ENCODE results near the gene LRFN3.
A peak's percentile ranks its signal among the peaks of the same experiment; 100 is the strongest.

Gene LRFN3

DNA sequence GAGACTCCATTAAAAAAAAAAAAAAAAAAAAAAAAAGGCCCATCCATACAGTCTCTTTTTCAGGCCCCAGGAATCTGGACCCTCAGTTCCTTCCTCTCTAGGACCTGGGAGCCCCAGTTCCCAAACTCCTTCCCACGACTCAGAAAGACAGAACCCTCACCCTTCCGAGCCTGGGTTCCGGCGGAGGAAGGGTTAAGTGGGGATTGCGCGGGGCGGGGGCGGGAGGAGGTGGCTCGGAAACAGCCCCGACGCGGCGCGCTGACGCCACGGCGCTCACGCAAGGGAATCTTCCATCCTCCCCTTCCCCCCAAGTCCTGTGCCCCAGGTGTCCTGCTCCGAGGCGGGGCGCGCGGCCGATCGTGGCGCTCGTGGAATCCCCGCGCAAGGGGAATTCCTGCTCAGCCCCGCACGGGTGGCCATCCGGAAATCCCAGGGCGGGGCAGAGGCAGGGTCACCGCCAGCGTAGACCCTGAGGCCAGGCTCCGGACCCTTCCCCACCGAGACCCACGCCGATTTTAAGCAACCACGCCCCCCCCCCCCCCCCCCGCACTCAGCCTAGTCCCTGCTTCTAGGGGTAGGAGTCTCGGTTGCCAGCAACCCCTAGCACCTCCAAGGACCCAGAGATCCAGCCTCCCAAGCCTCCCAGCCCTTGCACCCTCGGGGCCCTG is 36.5 kb upstream of the LRFN3 start:
- no peaks in the 10 kb centered on the region for H3K27me3 ChIP-seq (ENCODE audit: control insufficient read depth, insufficient read depth, low read length)
- peak overlapping the region; percentile 93 for H3K4me3 ChIP-seq (ENCODE audit: low read length)
- H3K4me1 ChIP-seq (ENCODE audit: control insufficient read depth, insufficient read depth, low read length), result peaks cover 45% of the 10 kb centered on the region
- H3K9me3 ChIP-seq (replicated peaks; ENCODE audit: low read length), result no peaks in the 10 kb centered on the region
- peak overlapping the region; percentile 90 for H3K9ac ChIP-seq (ENCODE audit: low read depth, low read length)
- H3K4me2 ChIP-seq (ENCODE audit: low read length), result peak overlapping the region; percentile 99
- peaks cover 17% of the 10 kb centered on the region for H3K36me3 ChIP-seq (ENCODE audit: insufficient read depth, low read length)

DNA sequence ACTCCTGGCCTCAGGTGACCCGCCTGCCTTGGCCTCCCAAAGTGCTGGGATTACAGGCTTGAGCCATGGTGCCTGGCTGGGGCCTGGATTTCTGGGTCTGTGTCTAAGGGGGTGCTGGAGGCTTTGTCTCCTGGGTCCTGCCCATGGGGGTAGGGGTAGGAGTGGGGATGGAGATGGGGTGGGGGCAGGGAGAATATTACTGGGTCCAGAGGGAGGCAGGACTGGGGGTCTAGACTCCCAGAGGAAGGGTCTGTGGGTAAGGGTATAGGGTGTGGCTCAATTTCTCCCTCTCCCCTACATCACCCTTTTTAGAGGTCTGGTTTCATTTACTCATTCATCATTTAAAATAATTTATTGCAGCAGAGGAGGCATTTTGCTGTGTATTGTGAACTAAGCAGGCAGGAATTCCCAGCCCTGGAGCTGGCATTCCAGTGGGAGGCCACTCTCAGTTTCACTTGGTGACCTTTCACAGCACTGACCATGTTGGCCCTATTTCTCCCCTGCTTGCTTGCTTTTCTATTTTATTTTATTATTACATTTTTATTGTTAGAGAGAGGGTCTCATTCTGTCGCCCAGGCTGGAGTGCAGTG is 35.0 kb upstream of the LRFN3 start:
- H3K36me3 ChIP-seq (ENCODE audit: insufficient read depth, low read length), result peaks cover 12% of the 10 kb centered on the region
- H3K27me3 ChIP-seq (ENCODE audit: control insufficient read depth, insufficient read depth, low read length), result no peaks in the 10 kb centered on the region
- no peaks in the 10 kb centered on the region for H3K9me3 ChIP-seq (replicated peaks; ENCODE audit: low read length)
- H3K4me2 ChIP-seq (ENCODE audit: low read length), result peak overlapping the region; percentile 99
- peak overlapping the region; percentile 93 for H3K4me3 ChIP-seq (ENCODE audit: low read length)
- H3K9ac ChIP-seq (ENCODE audit: low read depth, low read length), result peak overlapping the region; percentile 90
- peaks cover 50% of the 10 kb centered on the region for H3K4me1 ChIP-seq (ENCODE audit: control insufficient read depth, insufficient read depth, low read length)

DNA sequence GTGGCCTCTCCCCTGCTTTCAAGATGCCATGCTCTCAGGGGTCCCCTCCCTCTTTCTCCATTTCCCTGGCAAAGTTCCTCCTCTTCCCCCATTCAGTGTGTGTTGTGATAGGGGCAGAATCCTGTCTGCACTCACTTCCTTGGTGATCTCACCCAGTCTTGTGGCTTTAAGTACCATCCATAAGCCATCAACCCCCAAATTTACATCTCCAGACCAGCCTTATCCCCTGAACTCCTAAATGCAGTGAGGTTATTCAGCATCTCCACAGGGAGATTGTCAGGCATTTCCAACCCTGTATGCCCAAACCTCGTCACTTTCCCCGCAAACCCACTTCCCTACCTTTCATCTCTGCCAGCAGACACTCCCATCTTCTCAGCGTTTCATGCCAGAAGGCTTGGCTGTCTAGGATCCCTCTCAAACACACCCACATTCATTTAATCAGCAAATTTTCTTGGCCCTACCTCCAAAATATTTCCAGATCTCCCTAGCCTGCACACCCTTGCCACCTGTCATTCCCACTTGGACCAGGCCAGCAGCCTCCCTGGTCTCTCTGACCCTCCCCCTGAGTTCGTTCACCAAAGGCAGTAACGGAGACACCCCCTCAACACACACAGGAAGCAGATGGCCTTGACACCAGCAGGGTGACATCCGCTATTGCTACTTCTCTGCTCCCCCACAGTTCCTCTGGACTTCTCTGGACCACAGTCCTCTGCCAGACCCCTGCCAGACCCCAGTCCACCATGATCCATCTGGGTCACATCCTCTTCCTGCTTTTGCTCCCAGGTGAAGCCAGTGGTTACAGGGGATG is 34.1 kb upstream of the LRFN3 start, which contains the start of gene HCST:
Gene HCST, plus strand, starts transcription at position 676 of the 808 bp plus-strand sequence. Its CDS starts 65 bp downstream, at position 741.
- Histone ChIP-seq H3K9ac (ENCODE audit: low read depth, low read length) (peak within 1 kb of the TSS; percentile 49), H3K4me2 (ENCODE audit: low read length) (peak within 1 kb of the TSS; percentile 99), H3K9me3 (replicated peaks; ENCODE audit: low read length) (no peaks in the 10 kb centered on the region), H3K36me3 (ENCODE audit: insufficient read depth, low read length) (peaks cover 6% of the 10 kb centered on the region), H3K4me1 (ENCODE audit: control insufficient read depth, insufficient read depth, low read length) (peaks cover 50% of the 10 kb centered on the region), H3K27me3 (ENCODE audit: control insufficient read depth, insufficient read depth, low read length) (no peaks in the 10 kb centered on the region), H3K4me3 (ENCODE audit: low read length) (peak within 1 kb of the TSS; percentile 59)

DNA sequence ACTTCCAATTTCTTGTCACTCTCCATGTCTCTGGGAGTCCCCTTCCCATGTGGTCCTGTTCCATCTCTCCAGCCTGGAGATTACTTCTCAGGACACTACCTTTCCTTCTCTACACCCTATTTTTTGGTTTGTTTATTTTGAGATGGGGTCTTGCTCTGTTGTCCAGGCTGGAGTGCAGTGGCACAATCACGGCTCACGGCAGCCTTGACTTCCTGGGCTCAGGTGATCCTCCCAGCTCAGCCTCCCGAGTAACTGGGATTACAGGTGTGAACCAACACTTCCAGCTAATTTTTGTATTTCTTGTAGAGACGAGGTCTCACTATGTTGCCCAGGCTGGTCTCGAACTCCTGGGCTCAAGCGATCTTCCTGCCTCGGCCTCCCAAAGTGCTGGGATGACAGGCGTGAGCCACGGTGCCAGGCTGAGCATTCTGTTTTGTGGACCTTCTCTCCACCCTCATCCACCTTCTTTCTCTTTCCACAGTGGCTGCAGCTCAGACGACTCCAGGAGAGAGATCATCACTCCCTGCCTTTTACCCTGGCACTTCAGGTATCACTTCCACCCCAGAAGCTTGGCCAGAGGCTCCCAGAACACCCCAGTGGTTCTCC is 33.2 kb upstream of the LRFN3 start:
- Histone ChIP-seq H3K27me3 (ENCODE audit: control insufficient read depth, insufficient read depth, low read length) (no peaks in the 10 kb centered on the region), H3K4me3 (ENCODE audit: low read length) (peak overlapping the region; percentile 59), H3K4me2 (ENCODE audit: low read length) (peak overlapping the region; percentile 77), H3K4me1 (ENCODE audit: control insufficient read depth, insufficient read depth, low read length) (peaks cover 49% of the 10 kb centered on the region), H3K36me3 (ENCODE audit: insufficient read depth, low read length) (no peaks in the 10 kb centered on the region), H3K9me3 (replicated peaks; ENCODE audit: low read length) (no peaks in the 10 kb centered on the region), H3K9ac (ENCODE audit: low read depth, low read length) (peak overlapping the region; percentile 49)

DNA sequence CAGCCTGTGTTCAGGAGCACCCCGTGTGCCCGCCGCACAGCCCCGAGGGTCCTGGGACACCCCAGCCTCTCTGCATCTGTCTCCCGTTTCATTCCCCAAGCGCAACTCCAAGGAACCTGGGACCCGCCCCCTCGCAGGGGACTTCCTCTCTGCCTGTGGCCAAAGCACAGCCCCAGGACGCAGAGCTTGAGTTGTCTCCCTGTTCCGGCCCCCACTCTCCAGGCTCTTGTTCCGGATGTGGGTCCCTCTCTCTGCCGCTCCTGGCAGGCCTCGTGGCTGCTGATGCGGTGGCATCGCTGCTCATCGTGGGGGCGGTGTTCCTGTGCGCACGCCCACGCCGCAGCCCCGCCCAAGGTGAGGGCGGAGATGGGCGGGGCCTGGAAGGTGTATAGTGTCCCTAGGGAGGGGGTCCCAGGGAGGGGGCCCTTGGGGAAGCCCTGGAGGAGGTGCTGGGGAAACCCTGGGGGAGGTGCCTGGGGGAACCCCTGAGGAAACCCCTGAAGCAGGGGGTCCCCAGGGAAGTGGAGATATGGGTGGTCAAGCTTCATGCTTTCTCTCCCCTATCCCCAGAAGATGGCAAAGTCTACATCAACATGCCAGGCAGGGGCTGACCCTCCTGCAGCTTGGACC is 32.5 kb upstream of the LRFN3 start:
- peak overlapping the region; percentile 49 for H3K9ac ChIP-seq (ENCODE audit: low read depth, low read length)
- peaks cover 42% of the 10 kb centered on the region for H3K4me1 ChIP-seq (ENCODE audit: control insufficient read depth, insufficient read depth, low read length)

DNA sequence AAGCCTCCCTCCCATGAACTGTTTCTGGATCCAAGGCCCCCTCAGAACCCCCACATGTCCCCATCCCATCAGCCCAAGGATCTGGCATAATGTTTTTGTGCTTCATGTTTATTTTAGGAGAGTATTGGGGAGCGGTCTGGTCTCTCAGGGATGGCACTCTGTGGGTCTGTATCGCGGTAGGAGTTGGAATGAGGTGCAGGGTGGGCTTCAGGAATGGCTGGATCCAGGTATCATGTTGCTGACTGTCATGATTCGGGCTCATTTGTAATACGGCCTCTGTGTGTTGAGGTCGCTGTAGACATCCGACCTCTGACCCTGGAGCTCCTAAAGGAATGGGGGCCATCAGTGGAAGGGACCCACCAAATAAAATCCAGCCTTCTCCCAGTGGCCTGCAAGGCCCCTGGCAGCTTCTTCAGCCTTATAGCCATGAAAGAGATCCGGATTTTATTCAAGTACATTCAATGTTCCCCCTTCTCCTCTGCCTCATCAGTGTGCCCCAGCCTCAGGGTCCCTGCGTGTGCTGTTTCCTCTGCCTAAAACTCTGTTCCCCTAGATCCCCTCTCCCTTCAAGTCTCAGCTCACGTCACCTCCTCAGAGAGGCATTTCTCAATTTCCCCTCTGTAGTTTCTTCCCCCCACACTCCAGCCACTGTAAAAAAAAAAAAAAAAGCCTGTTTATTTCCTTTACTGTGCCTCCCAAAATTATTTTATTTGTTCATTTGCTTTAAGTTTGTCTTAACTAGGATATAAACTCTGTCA is 31.7 kb upstream of the LRFN3 start:
- H3K9ac ChIP-seq (ENCODE audit: low read depth, low read length), result no peak overlapping the region

More for the DNA sequence above, 32.5 kb upstream of the LRFN3 start:
- Histone ChIP-seq H3K4me3 (ENCODE audit: low read length) (peak overlapping the region; percentile 59), H3K36me3 (ENCODE audit: insufficient read depth, low read length) (no peaks in the 10 kb centered on the region), H3K9me3 (replicated peaks; ENCODE audit: low read length) (no peaks in the 10 kb centered on the region), H3K27me3 (ENCODE audit: control insufficient read depth, insufficient read depth, low read length) (no peaks in the 10 kb centered on the region), H3K4me2 (ENCODE audit: low read length) (peak overlapping the region; percentile 77)

DNA sequence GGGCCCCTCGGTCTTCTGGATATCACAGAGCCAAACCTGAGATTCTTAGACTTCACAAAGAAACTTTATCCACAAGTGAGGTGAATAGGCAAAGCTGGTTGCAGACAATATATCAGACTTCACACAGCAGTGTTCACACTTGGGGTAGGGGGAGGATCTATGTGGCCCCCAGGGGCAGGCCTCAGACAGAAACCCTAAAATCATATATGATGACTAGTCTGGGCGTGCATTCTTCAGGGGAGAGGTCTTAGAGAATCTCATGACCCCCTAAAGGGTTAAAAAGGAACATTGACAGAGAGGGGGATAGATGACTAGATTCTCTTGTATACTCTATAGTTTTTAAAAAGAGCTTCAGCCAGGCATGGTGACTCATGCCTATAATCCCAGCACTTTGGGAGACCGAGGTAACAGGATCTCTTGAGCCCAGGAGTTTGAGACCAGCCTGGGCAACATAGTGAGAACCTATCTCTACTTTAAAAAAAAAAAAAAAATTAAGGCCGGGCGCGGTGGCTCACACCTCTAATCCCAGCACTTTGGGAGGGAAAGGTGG is 30.9 kb upstream of the LRFN3 start:
- no peak overlapping the region for H3K4me2 ChIP-seq (ENCODE audit: low read length)
- H3K9ac ChIP-seq (ENCODE audit: low read depth, low read length), result no peak overlapping the region
- H3K36me3 ChIP-seq (ENCODE audit: insufficient read depth, low read length), result no peaks in the 10 kb centered on the region
- H3K4me1 ChIP-seq (ENCODE audit: control insufficient read depth, insufficient read depth, low read length), result peaks cover 41% of the 10 kb centered on the region
- no peaks in the 10 kb centered on the region for H3K9me3 ChIP-seq (replicated peaks; ENCODE audit: low read length)
- no peaks in the 10 kb centered on the region for H3K27me3 ChIP-seq (ENCODE audit: control insufficient read depth, insufficient read depth, low read length)
- no peak overlapping the region for H3K4me3 ChIP-seq (ENCODE audit: low read length)

More for the DNA sequence above, 31.7 kb upstream of the LRFN3 start:
- Histone ChIP-seq H3K4me2 (ENCODE audit: low read length) (no peak overlapping the region), H3K36me3 (ENCODE audit: insufficient read depth, low read length) (no peaks in the 10 kb centered on the region), H3K4me3 (ENCODE audit: low read length) (no peak overlapping the region), H3K4me1 (ENCODE audit: control insufficient read depth, insufficient read depth, low read length) (peaks cover 41% of the 10 kb centered on the region), H3K27me3 (ENCODE audit: control insufficient read depth, insufficient read depth, low read length) (no peaks in the 10 kb centered on the region), H3K9me3 (replicated peaks; ENCODE audit: low read length) (no peaks in the 10 kb centered on the region)

DNA sequence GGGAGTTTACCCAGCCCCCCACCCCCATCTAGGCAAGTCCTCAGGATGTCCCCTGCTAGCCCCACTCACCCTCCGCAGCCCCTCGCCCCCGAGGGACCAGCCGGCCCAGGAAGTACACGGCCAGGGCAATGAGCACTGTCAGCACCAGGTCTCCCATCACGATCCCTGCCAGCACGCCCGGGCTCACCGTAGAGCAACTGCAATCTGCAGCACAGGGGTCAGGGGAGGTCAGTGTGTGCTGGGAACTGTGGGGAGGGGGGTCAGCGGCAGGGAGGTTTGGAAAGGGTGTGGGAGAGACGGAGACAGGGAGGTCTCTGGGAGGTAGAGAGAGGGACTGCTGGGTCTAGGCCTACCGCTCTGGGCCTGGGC is 28.8 kb upstream of the LRFN3 start:
- no peaks in the 10 kb centered on the region for H3K9me3 ChIP-seq (replicated peaks; ENCODE audit: low read length)
- no peak overlapping the region for H3K4me3 ChIP-seq (ENCODE audit: low read length)
- no peaks in the 10 kb centered on the region for H3K27me3 ChIP-seq (ENCODE audit: control insufficient read depth, insufficient read depth, low read length)
- peaks cover 22% of the 10 kb centered on the region for H3K4me1 ChIP-seq (ENCODE audit: control insufficient read depth, insufficient read depth, low read length)
- no peak overlapping the region for H3K4me2 ChIP-seq (ENCODE audit: low read length)
- no peak overlapping the region for H3K9ac ChIP-seq (ENCODE audit: low read depth, low read length)
- H3K36me3 ChIP-seq (ENCODE audit: insufficient read depth, low read length), result no peaks in the 10 kb centered on the region

DNA sequence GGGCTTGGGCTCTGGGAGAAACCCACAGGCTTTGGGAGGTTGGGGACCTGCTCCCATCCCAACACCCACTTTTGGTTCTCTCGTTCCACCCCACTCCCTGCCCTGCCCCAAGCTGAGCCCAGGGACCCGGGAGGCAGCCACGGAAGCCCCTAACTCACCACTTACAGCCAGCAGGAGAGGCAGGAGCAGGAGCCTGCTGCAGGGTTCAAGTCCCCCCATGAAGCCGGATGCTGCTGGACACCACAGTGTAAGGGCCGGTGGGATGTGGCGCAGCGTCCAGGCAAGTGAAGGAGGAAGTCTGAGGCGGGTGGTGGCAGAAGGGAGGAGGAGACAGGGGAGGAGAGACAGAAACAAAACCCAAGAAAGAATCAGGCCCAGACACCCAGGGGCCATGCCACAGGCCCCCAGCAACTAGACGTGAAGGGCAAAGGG is 28.1 kb upstream of the LRFN3 start, which contains the start of gene TYROBP:
Gene TYROBP, minus strand, starts transcription at position 286 of the 432 bp plus-strand sequence. Its CDS starts 67 bp downstream, at position 219.
- Histone ChIP-seq H3K4me2 (ENCODE audit: low read length) (no peak within 1 kb of the TSS), H3K4me1 (ENCODE audit: control insufficient read depth, insufficient read depth, low read length) (peaks cover 16% of the 10 kb centered on the region), H3K36me3 (ENCODE audit: insufficient read depth, low read length) (no peaks in the 10 kb centered on the region), H3K4me3 (ENCODE audit: low read length) (no peak within 1 kb of the TSS), H3K27me3 (ENCODE audit: control insufficient read depth, insufficient read depth, low read length) (no peaks in the 10 kb centered on the region), H3K9me3 (replicated peaks; ENCODE audit: low read length) (no peaks in the 10 kb centered on the region), H3K9ac (ENCODE audit: low read depth, low read length) (no peak within 1 kb of the TSS)

DNA sequence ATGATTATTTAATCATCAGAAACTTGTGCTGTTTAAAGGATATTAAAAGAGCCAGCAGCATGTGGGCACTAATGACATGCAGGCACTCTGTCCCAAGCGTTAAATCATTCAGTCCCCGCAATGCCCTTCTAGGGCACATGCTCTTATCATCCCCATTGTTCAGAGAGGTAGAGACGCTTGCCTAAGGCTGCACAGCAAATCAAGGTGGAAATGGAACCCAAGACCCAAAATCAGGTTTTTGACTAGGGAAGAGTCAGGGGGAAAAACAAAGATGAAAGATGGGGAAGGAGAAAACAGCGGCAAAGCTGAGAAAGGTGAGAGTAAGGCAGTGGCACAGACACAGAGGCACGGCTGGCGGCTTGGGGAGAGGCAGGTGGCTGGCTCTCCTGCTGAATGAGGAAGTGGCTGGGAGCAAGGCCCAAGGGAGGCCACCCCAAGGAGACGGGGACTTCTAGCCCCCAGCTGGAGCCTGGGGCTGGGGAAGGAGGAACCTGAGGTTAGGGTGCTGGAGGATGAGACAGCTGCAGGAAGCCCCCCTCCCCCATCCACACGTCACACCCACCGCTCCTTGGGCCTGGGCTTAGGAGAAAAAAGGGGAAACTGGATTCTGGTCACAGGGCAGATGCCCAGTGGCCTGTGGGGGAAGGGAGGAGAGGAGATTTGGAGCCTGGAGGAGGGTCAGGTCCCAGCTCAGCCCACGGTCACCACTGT is 27.0 kb upstream of the LRFN3 start:
- Histone ChIP-seq H3K4me1 (ENCODE audit: control insufficient read depth, insufficient read depth, low read length) (peaks cover 12% of the 10 kb centered on the region), H3K36me3 (ENCODE audit: insufficient read depth, low read length) (no peaks in the 10 kb centered on the region), H3K4me2 (ENCODE audit: low read length) (no peak overlapping the region), H3K4me3 (ENCODE audit: low read length) (no peak overlapping the region), H3K27me3 (ENCODE audit: control insufficient read depth, insufficient read depth, low read length) (no peaks in the 10 kb centered on the region), H3K9ac (ENCODE audit: low read depth, low read length) (no peak overlapping the region), H3K9me3 (replicated peaks; ENCODE audit: low read length) (no peaks in the 10 kb centered on the region)

Data from skeletal muscle satellite cell (primary cell).